ENCODE results near the gene OR52M1.

OR52M1 gene

DNA sequence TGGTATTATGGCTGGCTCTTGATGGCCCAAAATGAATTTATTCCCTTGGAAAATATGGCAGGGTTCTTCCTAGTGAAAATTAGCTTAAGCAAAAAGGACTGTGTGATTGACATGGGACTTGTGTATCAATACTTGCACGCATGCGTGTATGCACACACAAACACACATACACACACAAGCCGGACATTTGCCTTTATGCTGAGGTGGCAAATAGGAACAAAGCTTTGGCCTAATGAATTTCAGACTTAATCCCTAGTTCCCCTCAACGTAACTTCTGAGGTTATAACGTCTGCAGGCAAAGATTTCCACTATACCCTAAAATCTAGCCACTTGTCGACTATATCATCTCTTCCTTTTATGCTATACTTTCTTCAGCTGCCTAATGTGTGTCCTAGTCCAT is 33.6 kb downstream of the OR52M1 start:
- no peak for DNase-seq (ENCODE audit: low read depth, low spot score)
- no peak overlapping the region for H3K4me3 ChIP-seq (ENCODE audit: low read depth, low read length)
- TF ChIP-seq CTCF (IDR thresholded peaks at IDR 0.05; ENCODE audit: insufficient read depth, low read length, missing control alignments), result no peak
- ChIA-PET CTCF (no interaction called here), POLR2A (no interaction called here)

GRCh38 chr11:4580124-4580523 is 35.1 kb downstream of the OR52M1 start:
- ChIA-PET CTCF (no interaction called here), POLR2A (no interaction called here)
- DNase-seq (ENCODE audit: low read depth, low spot score), result no peak
- no peak for TF ChIP-seq CTCF (IDR thresholded peaks at IDR 0.05; ENCODE audit: insufficient read depth, low read length, missing control alignments)
- no peak overlapping the region for H3K4me3 ChIP-seq (ENCODE audit: low read depth, low read length)

GRCh38 chr11:4581443-4581842 is 36.5 kb downstream of the OR52M1 start, which contains the start of gene OR52I2:
TSS of gene OR52I2 (plus strand) at chr11:4581743.
- no peak within 1 kb of the TSS for H3K4me3 ChIP-seq (ENCODE audit: low read depth, low read length)
- CTCF ChIA-PET, result no interaction called here
- no peak for DNase-seq (ENCODE audit: low read depth, low spot score)
- no peak for TF ChIP-seq CTCF (IDR thresholded peaks at IDR 0.05; ENCODE audit: insufficient read depth, low read length, missing control alignments)
- POLR2A ChIA-PET, result no interaction called here

- no peak overlapping the region for H3K4me3 ChIP-seq (ENCODE audit: low read depth, low read length)
- CTCF ChIA-PET, result no interaction called here
- DNase-seq (ENCODE audit: low read depth, low spot score), result no peak
- no peak for TF ChIP-seq CTCF (IDR thresholded peaks at IDR 0.05; ENCODE audit: insufficient read depth, low read length, missing control alignments)
- POLR2A ChIA-PET, result no interaction called here
Observed at GRCh38 chr11:4589017-4589416, 44.0 kb downstream of the OR52M1 start.

GRCh38 chr11:4593739-4594138 is 48.7 kb downstream of the OR52M1 start, which contains the start of gene OR52I1:
TSS of gene OR52I1 (plus strand) at chr11:4594039. CDS start at chr11:4594039, 0 bp downstream.
- DNase-seq (ENCODE audit: low read depth, low spot score), result no peak
- CTCF ChIA-PET, result interaction anchor here (1.0 kb wide), 1 partner anchor 34 kb away, joined by 3 read pairs; no protein-coding TSS in a partner anchor
- H3K4me3 ChIP-seq (ENCODE audit: low read depth, low read length), result no peak within 1 kb of the TSS
- TF ChIP-seq CTCF (IDR thresholded peaks at IDR 0.05; ENCODE audit: insufficient read depth, low read length, missing control alignments), result no peak
- POLR2A ChIA-PET, result no interaction called here

Data from AG04449 (cell line).